PC-3 (cell line): ENCODE results near the gene PIGH. TPM values are rescaled to one million over a fixed set of nuclear protein-coding genes. Genes with fewer than 3 reads are reported as not detected.

Experiments
- ATAC-seq: fragments of 200-7000 bp; cut with Tn5 transposase; 2 replicates; pipeline ENCODE4 v1.9.1; 2020; ENCODE audit warnings: mild to moderate bottlenecking, moderate library complexity
- BruUV-seq: library from RNA; stranded (reverse); fragments of 400-500 nt; replicated peaks from 2 replicates; lab custom pipeline; 2021; lab: Mats Ljungman, UMichigan
- CTCF ChIA-PET: fragments of 300-600 bp; sonication (Branson Sonifier 250); formaldehyde crosslinking; loops from one replicate; lab custom pipeline; 2022; ENCODE audit warnings: antibody characterized with exemption; lab: Charles Lee
- POLR2A ChIA-PET: fragments of 300-600 bp; sonication (Branson Sonifier 250); formaldehyde crosslinking; loops from one replicate; lab custom pipeline; 2022; ENCODE audit warnings: antibody characterized with exemption; ENCODE audit not compliant: unreplicated experiment; lab: Charles Lee
- DNase-seq: peaks from one replicate; pipeline ENCODE4 v3.0.0-alpha.2; 2015
- H2AFZ ChIP-seq: fragments of 300-600 bp; sonication (generic); 2 replicates; pipeline ENCODE4 v1.6.0; 2016; ENCODE audit warnings: antibody characterized with exemption, low read length
- H3F3A ChIP-seq: fragments of 300-600 bp; sonication (generic); one replicate; pipeline ENCODE4 v1.6.0; 2017; ENCODE audit warnings: antibody characterized with exemption, low read length, control low read depth, mild to moderate bottlenecking; ENCODE audit not compliant: unreplicated experiment
- H3K27ac ChIP-seq: fragments of 300-600 bp; sonication (generic); 2 replicates; pipeline ENCODE4 v1.5.1; 2016; ENCODE audit warnings: mild to moderate bottlenecking, low read length
- H3K27me3 ChIP-seq: fragments of 300-600 bp; sonication (generic); 2 replicates; pipeline ENCODE4 v1.6.1; 2016; ENCODE audit warnings: low read length, mixed read lengths
- H3K36me3 ChIP-seq: fragments of 300-600 bp; sonication (generic); 2 replicates; pipeline ENCODE4 v1.6.1; 2016; ENCODE audit warnings: low read depth, mixed run types, low read length, mixed read lengths
- H3K4me1 ChIP-seq: fragments of 300-600 bp; sonication (generic); 2 replicates; pipeline ENCODE4 v1.5.1; 2016; ENCODE audit warnings: low read length; ENCODE audit not compliant: insufficient read depth
- H3K4me2 ChIP-seq: fragments of 300-600 bp; sonication (generic); 2 replicates; pipeline ENCODE4 v1.6.0; 2016; ENCODE audit warnings: low read length
- H3K4me3 ChIP-seq: fragments of 300-600 bp; sonication (generic); 2 replicates; pipeline ENCODE4 v1.5.1; 2016; ENCODE audit warnings: mild to moderate bottlenecking, low read length, mixed read lengths
- H3K79me2 ChIP-seq: fragments of 300-600 bp; sonication (generic); 2 replicates; pipeline ENCODE4 v1.6.1; 2017; ENCODE audit warnings: low read length, mixed read lengths
- H3K9ac ChIP-seq: fragments of 300-600 bp; sonication (generic); 2 replicates; pipeline ENCODE4 v1.6.0; 2016; ENCODE audit warnings: mild to moderate bottlenecking, low read length
- H3K9me2 ChIP-seq: fragments of 300-600 bp; sonication (generic); replicated peaks from 2 replicates; pipeline ENCODE4 v1.6.1; 2016; ENCODE audit warnings: mixed run types, low read length, mixed read lengths
- H3K9me3 ChIP-seq: fragments of 300-600 bp; sonication (generic); 2 replicates; pipeline ENCODE4 v1.6.1; 2016; ENCODE audit warnings: low read length, mixed read lengths
- H4K20me1 ChIP-seq: fragments of 300-600 bp; sonication (generic); 2 replicates; pipeline ENCODE4 v1.6.1; 2016; ENCODE audit warnings: low read length, mixed read lengths
- EZH2 ChIP-seq: fragments of 300-600 bp; sonication (generic); IDR thresholded peaks from one replicate; pipeline ENCODE4 v1.6.1; 2017; ENCODE audit warnings: antibody characterized with exemption, mild to moderate bottlenecking, low read length; ENCODE audit not compliant: unreplicated experiment
- EZH2phosphoT487 ChIP-seq: fragments of 300-600 bp; sonication (generic); IDR thresholded peaks from 2 replicates; pipeline ENCODE4 v1.6.1; 2018; ENCODE audit warnings: mild to moderate bottlenecking, antibody characterized with exemption, low read length, borderline replicate concordance
- intact Hi-C: fragments of 100-400 bp; cut with micrococcal nuclease; formaldehyde crosslinking; loops from 2 replicates; pipeline ENCODE4 v1.9.0; 2023
- total RNA-seq: library from RNA; depleted of rRNA; stranded (reverse); fragments of >200 nt; gene quantifications from 2 replicates; pipeline ENCODE4 v1.2.3, GENCODE V29; 2014
- TF ChIP-seq, protein P1 (sequence below): fragments of 300-600 bp; sonication (generic); conservative IDR thresholded peaks from 2 replicates; pipeline ENCODE4 v1.5.1; 2017; ENCODE audit warnings: antibody characterized with exemption, low read depth, mild to moderate bottlenecking, low read length

Gene PIGH
- total RNA-seq, 1 experiment from 2014 or later, result 66.4 TPM

- Histone ChIP-seq H3K27ac (no peak overlapping the region), H3K9me2 (no peaks in the 10 kb centered on the region), H3K4me2 (no peak overlapping the region), H3K79me2 (no peaks in the 10 kb centered on the region), H3K4me3 (no peak overlapping the region), H2AFZ (no peak overlapping the region), H4K20me1 (no peaks in the 10 kb centered on the region), H3K27me3 (no peaks in the 10 kb centered on the region), H3F3A (no peaks in the 10 kb centered on the region), H3K9me3 (no peaks in the 10 kb centered on the region), H3K4me1 (no peaks in the 10 kb centered on the region), H3K36me3 (peaks cover 10% of the 10 kb centered on the region; the same call in 1 of the 2 replicates), H3K9ac (no peak overlapping the region)
- DNase-seq, result peak; percentile 72
- BruUV-seq, result no TSS peak
- CTCF ChIA-PET, result interaction anchor here (0.5 to 4.3 kb wide), 8 partner anchors 13 to 157 kb away, joined by 3 to 68 read pairs (median 7); no protein-coding TSS in a partner anchor
- intact Hi-C loops, result loop anchor here (1.0 kb wide), 3 partner anchors 34 to 120 kb away; no protein-coding TSS in a partner anchor
- TF ChIP-seq EZH2phosphoT487, result no peak
- TF ChIP-seq, protein P1, sequence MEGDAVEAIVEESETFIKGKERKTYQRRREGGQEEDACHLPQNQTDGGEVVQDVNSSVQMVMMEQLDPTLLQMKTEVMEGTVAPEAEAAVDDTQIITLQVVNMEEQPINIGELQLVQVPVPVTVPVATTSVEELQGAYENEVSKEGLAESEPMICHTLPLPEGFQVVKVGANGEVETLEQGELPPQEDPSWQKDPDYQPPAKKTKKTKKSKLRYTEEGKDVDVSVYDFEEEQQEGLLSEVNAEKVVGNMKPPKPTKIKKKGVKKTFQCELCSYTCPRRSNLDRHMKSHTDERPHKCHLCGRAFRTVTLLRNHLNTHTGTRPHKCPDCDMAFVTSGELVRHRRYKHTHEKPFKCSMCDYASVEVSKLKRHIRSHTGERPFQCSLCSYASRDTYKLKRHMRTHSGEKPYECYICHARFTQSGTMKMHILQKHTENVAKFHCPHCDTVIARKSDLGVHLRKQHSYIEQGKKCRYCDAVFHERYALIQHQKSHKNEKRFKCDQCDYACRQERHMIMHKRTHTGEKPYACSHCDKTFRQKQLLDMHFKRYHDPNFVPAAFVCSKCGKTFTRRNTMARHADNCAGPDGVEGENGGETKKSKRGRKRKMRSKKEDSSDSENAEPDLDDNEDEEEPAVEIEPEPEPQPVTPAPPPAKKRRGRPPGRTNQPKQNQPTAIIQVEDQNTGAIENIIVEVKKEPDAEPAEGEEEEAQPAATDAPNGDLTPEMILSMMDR, result peak; percentile 93
- ATAC-seq, result peak; percentile 99
- POLR2A ChIA-PET, result no interaction called here
Measured at GRCh38 chr14:67583711-67584644, 16.1 kb downstream of the PIGH start.

DNA sequence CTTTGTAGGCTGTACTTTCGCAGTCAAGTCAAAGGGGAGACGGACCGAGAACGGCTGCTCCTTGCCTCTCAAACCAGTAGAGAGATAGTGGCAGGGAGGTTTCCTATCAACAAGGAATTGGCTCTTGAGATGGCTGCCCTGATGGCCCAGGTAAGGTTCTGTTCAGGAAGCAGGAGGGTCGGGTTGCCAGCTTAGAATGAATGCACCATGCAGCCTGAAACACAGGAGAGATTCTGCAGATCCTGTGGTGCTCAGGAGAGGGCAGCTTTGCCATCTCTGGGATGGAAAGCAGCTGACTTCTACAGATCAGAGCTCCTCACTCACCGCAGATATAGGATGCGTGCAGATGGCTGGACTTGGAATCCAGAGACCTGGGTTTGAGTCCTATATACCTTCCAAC is 18.0 kb downstream of the PIGH start:
- DNase-seq, result no peak
- Histone ChIP-seq H3K27me3 (no peaks in the 10 kb centered on the region), H3F3A (no peaks in the 10 kb centered on the region), H3K4me2 (no peak overlapping the region), H3K9me2 (no peaks in the 10 kb centered on the region), H3K79me2 (no peaks in the 10 kb centered on the region), H3K4me3 (no peak overlapping the region), H3K36me3 (no peaks in the 10 kb centered on the region), H3K27ac (no peak overlapping the region), H2AFZ (no peak overlapping the region), H3K9me3 (no peaks in the 10 kb centered on the region), H3K9ac (no peak overlapping the region), H4K20me1 (no peaks in the 10 kb centered on the region), H3K4me1 (no peaks in the 10 kb centered on the region)
- POLR2A ChIA-PET, result no interaction called here
- intact Hi-C loops, result no loop called here
- TF ChIP-seq EZH2phosphoT487, result no peak
- TF ChIP-seq, protein P1, result no peak
- TF ChIP-seq EZH2, result no peak
- no peak; the same call in 1 of the 2 replicates for ATAC-seq
- CTCF ChIA-PET, result interaction anchor here (0.6 to 2.2 kb wide), 4 partner anchors 11 to 122 kb away, joined by 3 to 10 read pairs (median 8); no protein-coding TSS in a partner anchor
- BruUV-seq, result no TSS peak
